ENCODE data around the gene ABL2.
A peak's percentile ranks its signal among the peaks of the same experiment; 100 is the strongest.
"Not testable (repeated sequence)": the region's sequence is repeated elsewhere in the genome, so short reads cannot be mapped to it uniquely, and the experiment has no call there.

ABL2 gene

DNA sequence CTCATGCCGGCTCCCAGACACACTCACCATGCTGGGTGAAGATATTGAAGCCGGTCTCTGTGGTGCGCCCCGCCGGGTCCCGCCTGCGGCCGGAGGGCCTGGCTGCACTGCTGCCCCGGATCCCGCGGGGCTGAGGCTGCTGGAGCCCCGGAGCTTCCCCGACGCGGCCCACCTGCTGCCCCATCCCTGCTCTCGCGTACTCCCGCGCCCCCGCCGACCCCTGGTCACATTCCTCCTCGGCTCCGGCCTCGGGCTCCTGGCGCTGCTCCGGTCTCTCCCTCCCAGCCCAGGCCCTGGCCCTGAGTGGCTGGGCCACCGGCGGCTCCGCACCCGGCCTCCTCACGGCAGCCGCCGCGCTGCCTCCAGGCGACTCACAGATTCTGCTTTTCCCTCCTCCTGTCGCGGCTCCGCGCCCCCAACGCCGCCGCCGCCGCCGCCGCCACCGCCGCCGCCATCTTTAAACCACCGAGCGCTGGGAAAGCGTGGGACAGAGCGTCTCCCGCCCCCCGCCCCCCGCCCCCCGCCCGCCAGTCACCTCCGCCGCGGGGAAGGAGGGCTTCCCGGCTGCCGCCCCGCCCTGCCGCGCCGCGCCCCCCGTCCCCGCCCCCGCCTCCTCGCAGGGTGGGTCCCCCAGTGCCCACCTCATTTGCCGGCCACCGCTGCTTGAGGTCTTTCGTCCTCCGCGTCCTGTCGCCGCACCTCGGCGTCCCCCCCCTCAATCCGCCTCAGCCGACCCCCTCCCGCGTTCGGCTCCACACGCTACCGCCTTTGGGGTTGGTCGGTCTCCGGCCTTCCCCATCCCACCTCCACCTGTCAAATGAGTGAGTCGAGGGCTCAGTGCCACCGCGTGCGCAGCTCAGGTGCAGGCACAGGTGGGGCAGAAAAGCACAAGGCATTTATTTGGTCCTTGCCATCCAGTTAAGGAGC is at the start of gene ABL2:
TSS of gene ABL2 (minus strand) at position 464 of the 927 bp plus-strand sequence. CDS start at position 184, 280 bp downstream.
- peak; percentile 79 to 91 for DNase-seq

DNA sequence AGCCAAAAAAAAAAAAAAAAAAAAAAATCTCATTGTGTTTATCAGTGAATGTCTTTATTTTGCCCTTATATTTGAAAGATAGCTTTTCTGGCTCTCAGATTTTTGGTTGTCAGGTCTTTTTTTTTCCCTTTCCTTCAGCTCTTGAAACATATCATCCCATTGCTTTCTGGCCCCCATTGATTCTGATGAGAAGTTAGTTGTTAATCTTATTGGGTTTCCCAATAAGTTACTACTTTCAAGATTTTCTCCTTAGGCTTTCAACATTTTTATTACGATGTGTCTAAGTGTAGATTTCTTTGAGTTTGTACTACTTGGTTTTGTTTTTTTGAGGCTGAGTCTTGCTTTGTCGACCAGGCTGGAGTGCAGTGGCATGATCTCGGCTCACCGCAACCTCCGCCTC is 49.4 kb upstream of the ABL2 start:
- no peak for DNase-seq

DNA sequence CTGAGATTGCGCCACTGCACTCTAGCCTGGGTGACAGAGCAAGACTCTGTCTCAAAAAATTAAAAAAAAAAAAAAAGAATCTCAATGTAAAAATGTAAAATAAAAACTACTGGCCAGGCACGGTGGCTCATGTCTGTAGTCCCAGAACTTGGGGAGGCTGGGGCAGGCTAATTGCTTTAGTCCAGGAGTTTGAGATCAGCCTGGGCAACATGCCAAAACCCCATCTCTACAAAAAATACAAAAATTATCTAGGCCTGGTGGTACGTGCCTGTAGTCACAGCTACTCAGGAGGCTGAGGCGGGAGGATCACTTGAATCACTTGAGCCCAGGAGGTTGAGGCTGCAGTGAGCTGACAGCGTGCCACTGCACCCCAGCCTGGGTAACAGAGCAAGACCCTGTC is 44.9 kb upstream of the ABL2 start:
- not testable (repeated sequence) for DNase-seq

DNA sequence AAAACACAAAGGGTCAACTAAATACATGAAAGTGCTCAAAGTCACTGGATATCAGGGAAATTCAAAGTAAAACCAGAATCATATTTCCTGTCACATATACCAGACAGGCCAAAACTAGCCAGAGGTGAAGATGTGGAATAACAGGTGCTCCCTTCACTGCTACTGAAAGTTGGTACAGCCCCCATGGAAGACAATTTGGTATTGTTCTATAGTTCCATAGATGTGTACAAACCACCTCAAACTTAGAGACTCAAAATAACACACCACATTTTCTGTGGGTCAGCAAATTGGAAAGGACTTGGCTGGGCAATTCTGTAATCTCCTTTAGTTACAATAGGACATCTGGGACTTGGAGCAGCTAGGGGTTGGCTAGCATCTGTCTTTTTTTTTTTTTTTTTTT is 39.6 kb upstream of the ABL2 start:
- no peak for DNase-seq

DNA sequence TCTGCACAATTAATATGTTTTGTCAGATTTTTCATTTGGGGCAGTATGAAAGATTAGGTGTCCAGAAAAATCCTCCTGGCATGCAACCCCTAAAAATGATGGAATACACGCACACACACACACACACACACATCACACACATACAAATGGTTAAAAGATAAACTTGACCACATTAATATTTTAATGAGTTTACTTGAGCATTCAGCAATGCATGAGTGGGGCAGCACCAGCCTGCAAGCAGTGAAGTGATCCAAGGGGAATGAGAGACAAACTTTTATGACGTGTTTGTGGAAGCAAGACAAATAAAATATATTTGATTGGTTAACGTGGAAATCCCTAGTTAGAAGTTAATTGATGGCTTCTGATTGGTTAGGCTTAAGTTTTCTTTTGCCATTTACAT is 35.0 kb upstream of the ABL2 start:
- no peak for DNase-seq

DNA sequence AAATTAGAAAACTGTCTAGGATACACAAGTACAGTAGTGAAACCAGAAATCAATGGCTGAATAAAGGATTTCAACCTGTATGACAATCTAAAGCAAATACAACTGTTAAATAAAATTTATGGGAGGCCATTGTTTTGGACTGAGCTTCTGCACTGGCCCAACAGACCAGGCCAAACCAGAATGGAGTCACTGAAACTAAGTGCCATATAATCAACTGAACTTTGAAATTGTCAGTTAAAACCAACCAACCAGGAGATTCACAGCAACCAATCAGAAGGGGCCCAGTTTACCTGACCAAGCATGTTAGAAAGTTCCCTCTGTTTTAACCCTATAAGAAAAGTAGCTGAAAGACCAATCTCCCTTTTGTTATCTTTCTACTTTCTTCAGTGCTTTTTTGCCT is 33.6 kb upstream of the ABL2 start:
- no peak for DNase-seq

DNA sequence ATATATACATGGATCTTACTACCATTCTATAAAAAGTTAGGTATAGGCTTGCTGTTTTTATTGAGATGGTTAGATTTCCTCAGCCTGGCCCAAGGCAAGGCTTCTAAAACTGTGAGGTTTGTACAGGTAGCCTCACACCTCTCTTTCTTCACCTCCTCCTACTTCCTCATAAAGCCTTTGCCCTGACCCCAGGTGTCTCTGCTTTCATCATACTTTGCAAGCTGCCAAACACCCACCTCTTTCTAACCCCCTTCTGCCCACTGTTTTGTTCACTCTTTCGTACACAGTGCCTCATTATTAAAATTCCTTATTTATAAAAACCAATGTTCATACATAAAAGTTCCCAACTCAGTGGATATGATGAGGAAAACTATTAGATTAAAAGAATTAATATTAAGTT is 32.7 kb upstream of the ABL2 start:
- no peak for DNase-seq

DNA sequence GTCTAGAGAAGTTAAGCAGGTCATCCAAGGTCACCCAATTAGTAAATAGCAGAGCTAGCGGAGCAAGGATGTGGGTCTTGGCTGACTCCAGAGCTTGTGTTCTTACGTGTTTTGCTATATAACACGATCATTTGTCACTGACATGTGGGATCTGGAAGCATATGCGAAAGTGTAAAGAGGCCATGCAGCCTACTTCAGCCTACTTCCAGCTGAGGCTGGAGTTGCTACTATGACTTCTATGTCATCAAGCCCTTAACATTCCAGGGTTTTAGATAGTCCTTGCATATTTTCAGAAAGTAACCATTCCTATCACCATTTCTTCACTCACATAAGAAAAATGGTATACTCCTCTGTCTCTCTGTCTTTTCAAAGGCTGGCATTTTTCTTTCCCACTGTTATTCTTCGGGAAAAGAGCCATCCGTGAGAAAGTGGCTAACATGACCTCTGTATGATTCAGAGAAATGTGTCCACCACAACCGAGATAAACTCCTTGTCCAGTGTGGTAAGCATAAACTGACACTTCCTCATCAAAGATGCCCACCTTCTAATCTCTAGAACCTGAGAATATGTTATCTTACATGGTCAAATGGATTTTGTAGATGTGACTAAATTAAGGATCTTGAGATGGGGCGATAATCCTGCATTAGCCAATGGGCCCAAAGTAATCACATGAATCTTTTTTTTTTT is 24.0 kb upstream of the ABL2 start:
- DNase-seq = no peak

DNA sequence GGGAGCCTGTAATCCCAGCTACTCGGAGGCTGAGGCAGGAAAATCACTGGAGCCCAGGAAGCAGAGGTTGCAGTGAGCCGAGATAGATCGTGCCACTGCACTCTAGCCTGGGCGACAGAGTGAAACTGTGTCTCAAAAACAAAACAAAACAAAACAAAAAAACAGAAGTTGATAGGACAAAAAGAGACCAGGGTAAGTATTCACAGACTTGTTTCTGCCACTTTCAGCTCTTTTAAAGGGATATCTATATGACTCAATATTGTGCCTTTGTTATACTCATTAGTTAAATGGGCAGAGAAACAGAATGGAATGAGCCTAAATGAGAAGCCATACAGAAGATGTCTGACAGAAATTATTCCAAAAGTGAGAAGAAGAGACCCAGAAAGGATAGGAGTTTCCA is 23.1 kb upstream of the ABL2 start:
- DNase-seq = no peak

DNA sequence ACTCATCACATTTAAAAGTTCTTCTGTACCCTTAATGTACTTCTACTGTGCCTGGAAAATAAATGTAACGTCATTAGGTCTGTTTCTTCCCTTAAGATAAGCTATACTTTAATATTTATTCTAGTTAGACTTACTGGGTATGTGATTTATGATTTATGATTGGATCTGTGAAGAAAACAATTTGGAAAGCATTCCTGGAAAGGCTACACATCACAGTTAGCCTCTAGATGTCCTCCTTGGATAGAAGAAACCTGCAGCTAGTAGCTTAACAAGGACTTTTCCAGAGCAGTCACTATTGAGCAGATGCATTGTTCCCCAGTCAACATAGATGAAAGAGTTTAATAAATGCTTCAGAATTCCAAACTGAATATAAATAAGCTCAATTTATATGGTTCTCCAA is 22.2 kb upstream of the ABL2 start:
- peak in 1 of 2 experiments; percentile 7 for DNase-seq

DNA sequence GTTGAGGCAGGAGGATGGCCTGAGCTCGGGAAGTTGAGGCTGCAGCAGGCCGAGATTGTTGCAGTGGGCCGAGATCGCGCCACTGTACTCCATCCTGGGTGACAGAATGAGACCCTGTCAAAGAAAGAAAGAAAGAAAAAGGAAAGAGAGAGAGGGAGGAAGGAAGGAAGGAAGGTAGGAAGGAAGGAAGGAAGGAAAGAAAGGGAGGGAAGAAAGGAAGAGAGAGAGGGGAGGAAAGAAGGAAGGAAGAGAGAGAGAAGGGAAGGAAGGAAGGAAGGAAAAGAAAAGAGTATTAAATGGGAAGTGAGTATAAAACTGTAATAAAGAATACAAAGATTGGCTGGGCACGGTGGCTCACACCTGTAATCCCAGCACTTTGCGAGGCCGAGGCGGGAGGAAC is 18.4 kb upstream of the ABL2 start:
- DNase-seq = no peak

DNA sequence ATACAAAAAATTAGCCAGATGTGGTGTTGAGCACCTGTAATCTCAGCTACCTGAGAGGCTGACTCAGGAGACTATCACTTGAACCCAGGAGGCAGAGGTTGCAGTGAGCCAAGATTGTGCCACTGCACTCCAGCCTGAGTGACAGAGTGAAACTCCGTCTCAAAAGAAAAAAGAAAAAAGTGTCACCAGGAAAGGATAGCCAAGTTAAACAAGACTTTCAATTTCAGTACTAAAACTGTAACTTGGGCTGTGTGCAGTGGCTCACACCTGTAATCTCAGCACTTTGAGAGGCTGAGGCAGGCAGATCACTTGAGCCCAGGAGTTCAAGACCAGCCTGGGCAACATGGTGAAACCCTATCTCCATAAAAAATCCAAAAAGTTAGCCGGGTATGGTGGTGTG is 15.9 kb upstream of the ABL2 start:
- not testable (repeated sequence) for DNase-seq

DNA sequence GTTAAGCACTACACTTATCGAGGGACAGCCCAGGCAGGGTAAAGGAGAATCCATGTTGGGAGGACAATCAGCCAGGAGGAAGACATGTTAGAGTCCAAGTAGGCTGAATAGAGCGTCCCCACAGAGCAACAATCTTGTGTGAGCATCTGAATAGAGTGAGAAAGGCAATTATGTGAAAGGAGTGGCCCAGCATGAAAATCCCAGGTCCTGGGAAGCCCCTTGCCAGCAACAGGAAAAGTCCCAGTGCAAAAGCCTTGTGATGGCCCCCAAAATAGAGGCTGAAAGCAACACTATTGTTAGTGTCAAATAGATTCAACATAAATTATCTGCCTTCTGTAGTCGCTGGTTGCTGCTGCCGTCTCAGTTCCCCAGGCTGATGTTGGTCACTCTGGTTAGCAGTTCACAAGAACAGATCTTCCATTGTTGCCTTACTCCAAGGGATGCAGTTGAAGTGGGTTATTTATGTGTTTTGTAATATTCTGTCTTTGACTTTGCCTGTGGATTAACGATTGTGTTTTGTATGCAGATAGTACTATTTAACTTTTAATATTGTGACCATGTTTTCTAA is 12.1 kb upstream of the ABL2 start:
- DNase-seq = no peak

DNA sequence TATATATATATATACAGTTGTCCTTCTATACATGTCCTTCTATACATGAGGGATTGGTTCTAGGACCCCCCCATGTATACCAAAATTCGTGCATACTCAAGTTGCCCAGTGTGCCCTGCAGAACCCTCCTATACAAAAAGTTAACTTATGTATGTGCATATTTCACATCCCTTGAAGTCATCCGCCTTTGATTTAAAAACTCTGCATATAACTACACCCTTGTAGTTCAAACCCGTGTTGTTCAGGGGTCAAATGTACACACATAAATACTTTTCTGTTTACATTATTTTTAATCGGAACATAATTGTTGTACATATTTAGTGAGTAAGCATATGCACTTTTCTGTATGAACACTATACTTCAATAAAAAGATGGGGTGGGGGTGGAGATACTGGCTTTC is 7.7 kb upstream of the ABL2 start:
- no peak for DNase-seq

DNA sequence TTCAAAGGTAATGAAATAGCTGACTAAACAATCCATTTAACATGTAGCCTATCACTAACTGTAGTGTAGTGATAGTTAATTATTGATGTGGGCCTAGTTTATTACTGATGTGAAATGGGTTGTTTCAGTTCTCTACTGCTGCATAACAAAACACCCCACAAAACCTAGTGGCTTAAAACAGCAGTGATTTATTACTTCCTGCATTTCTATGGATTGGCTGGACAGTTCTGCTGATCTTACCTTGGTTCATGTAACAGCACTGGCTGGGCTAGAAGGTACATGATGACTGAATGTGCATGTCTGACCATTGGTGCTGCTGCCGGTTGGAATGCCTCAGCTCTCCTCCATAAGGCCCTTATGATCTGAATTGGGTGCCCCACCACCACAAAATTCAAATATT is 5.4 kb upstream of the ABL2 start:
- no peak for DNase-seq

DNA sequence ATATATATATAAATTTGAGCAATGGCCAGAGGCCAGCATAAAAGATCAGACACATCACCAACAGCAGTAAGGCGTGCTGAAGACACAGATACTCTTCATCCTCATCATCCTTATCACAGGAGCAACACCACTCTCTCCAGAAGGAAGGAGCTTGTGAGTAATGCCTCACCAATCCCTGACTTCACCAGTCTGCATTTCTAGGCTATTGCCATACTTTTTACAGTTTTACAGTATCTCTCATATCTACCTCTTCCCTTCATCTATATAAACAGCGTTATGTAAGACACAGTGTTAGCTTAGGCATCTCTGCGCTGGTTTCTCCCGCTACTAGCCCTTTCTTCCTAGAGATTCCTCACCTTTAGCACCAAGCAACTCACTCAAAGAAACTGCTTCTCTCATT is 2.4 kb upstream of the ABL2 start:
- no peak for DNase-seq

DNA sequence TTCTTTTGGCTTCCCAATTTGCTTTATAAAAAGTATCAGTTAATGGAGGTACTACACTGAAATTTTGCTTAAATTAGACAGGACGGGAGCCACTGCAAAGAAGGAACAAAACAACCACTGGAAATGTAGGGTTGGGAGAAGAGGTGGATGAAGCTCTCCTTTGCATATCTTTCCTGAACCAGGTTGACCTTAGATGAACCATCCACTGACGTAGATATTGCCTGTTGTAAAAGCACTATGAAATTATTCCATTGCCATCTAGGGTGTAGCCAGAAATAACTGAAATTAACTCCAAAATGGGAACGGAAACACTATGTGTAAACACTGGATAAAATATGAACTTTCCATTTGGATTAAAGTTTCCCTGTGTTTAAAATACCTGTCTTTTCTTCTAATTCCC is 1.2 kb upstream of the ABL2 start:
- no peak for DNase-seq

DNA sequence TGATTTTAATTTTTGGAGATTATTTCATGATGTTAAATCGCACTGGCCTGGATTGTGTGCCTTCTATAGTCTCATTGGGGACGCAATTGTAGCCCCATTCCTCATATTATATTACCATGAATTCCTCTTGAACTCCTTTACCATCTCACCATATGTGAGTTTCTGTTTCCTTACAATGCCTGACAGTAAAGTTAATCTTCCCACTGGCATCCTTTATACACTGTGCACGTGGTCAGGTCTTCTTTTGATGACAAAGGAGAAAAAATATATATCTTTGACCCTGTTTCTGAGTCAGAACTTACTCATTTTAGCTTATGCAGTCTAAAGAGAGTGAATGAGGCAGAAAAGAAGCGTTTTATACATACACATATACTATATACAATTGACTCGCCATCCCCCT is 774 bp upstream of the ABL2 start:
- DNase-seq = no peak

DNA sequence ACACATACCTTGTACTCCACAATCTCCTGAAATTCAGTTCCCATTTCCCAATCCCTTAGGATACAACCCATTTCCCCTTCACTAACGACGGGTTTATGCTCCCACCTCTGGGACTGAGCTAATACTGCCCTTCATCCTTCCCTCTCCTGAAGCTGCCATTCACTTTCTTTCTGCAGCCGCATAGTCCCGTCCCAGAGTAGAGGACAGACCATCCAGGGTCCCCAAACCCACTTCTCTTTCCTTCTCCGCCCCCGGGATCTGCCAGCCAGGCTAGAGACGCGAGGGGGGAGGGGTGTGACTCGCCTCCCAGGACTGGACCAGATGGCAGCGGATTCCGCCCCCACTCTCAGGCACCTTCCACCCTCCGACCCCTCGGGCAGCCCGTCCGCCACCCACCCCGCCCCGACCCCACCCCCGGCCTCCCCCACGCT is 679 bp downstream of the ABL2 start:
- peak; percentile 13 to 34 for DNase-seq

DNA sequence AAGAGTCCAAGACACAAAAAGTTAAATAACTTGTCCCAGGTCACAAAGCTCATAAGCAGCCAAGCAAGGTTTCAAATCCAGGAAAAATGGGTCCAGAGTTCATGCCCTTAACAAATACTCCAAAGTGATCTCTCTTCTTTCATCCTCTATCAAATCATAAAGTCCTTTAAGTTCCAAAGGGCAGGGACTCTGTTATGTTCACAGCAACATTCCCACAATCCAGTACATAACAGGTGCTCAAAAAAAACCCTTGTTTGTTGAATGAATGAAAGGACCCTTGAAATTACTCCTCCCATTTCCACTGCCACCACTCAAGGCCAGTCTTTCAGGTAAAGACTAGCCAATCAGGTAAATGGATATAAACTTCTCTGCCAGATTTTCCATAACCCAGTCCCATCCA is 2.7 kb downstream of the ABL2 start:
- DNase-seq = no peak

DNA sequence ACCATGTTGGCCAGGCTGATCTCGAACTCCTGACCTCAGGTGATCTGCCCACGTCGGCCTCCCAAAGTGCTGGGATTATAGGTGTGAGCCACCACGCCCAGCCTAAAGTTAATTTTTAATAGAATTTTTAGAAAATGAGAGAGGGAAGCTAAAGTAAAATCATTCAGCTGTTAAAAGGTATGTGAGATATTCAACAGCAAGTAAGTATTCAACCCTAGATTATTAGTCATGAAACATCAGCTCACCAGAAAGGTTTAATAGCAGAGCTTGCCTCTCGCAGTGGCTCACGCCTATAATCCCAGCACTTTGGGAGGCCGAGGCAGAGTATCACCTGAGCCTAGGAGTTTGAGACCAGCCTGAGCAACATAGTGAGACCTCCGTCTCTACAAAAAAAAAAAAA is 5.0 kb downstream of the ABL2 start:
- not testable (repeated sequence) for DNase-seq

DNA sequence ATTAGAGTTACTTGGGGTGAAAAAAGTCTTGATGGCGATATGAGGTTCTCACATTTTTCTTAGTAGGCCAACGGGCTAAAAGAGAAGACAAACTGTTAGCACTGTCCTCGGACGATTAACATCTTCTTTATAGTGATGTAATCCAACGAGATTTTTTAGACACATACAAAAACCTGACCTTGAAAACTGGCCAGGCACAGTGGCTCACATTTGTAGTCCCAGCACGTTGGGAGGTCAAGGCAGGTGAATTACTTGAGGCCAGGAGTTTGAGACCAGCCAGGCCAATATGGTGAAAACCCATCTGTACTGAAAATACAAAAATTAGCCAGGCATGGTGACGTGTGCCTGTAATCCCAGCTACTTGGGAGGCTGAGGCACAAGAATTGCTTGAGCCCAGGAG is 8.4 kb downstream of the ABL2 start:
- DNase-seq = not testable (repeated sequence)

DNA sequence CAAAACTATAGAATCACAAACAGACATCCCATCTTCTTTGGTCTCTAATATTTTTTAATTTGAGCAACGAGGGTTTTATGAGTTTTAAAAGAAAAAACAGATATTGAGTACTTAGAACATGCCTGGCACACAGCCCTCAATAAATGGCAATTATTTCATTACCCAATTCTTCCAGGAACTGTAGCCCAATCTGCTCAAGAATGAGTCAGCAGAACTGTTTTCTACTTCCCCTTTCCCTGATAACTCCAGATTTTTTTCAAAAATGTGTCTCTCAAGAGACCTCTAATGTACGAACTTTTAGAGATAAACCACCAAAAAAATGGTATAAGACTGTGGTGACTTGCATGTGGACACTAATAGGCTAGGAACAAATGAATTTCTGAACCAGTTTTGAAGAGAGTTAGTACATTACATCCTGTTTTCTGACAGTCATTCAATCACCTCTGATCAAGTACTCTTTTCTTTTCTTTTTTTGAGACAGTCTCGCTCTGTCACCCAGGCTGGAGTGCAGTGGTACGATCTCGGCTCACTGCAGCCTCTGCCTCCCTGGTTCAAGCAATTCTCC is 11.5 kb downstream of the ABL2 start:
- DNase-seq = no peak

DNA sequence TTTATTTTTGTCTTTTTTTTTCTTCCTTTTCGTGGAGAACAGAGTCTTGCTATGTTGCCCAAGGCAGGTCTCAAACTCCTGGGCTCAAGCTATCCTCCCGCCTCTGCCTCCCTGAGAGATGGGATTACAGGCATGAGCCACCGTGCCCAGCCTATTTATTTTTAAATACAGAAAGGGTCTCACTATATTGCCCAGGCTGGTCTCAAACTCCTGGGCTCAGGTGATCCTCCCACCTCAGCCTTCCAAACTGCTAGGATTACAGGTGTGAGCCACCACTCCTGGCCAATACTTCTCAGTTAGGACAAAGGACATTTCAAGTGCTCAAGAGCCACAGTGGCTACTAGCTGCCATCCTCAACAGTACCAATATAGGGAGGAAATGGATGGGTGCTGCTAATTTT is 16.2 kb downstream of the ABL2 start:
- DNase-seq = not testable (repeated sequence)

Measured in NCI-H2081 (cell line).